GM21528 (cell line): ENCODE data around the gene DMD.

Source experiments
- ATAC-seq: cut with Tn5 transposase; IDR thresholded peaks from one replicate; pipeline ENCODE4 v1.9.1; 2021; ENCODE audit warnings: mild to moderate bottlenecking, moderate library complexity; ENCODE audit not compliant: unreplicated experiment, low FRiP score

Gene DMD

DNA sequence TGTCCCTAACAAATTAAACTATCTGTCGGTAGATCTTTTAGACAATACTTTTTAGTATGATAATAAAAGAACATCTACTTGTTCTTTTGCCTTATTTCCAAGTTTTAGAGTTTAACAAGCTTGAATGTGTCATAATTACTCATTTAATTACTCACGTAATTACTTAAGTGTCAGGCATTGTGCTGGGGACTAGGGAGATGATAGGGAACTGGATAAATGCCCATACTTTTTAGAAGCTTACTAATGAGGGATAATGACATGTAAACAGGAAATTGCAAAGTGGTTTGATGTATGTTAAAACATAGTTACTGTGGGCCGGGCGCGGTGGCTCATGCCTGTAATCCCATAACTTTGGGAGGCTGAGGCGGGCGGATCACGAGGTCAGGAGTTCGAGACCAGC, 158.3 kb downstream of the DMD start:
- ATAC-seq: no peak

GRCh38 chrX:33045882-33046281, 165.5 kb downstream of the DMD start:
- no peak for ATAC-seq

DNA sequence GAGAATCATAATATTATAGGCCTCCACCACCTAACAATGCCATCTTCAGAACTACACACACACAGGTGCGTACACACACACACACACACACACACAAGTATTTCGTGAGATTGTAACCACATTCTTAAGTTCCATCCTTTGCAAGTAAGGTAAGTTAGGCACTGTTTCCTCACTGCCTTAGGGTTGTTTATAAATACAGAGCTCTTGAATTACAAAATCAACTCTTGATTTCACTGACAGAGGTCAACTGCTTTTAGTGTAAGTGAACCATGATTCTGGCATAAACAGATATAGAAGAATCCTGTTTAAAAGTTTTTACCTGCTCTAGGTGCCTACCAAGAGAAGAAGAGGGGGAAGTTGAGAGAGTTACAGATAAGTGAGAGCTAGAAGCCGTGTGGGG, 166.1 kb downstream of the DMD start:
- ATAC-seq: no peak

- no peak for ATAC-seq
Measured at GRCh38 chrX:33041141-33041540, 170.2 kb downstream of the DMD start.

GRCh38 chrX:33032700-33033099, 178.6 kb downstream of the DMD start:
- ATAC-seq: no peak

GRCh38 chrX:33014949-33015348, 196.4 kb downstream of the DMD start:
- no peak for ATAC-seq

DNA sequence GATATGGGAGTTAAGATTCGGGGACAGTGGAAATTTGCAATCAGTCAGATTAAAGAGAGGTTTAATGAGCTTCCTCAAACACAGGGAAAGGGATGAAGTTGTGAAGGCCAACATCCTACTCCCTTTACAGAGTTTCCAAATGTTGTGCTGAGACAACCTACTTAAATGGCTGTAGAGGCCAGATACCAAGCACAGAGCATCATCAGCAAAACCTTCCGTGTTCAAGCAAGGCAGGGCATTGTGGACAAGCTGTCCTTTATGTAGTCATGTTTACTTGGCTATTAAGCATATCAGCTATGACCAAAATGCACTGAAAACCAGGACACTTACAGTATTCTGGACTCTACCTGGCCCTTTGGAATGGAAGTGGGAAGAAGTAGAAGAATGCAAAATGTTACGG, 197.3 kb downstream of the DMD start:
- no peak for ATAC-seq

- ATAC-seq: no peak
Measured at GRCh38 chrX:33001107-33001506, 210.2 kb downstream of the DMD start.

GRCh38 chrX:32998776-32999175, 212.6 kb downstream of the DMD start:
- no peak for ATAC-seq

- no peak for ATAC-seq
Measured at GRCh38 chrX:32995427-32995826, 215.9 kb downstream of the DMD start.

DNA sequence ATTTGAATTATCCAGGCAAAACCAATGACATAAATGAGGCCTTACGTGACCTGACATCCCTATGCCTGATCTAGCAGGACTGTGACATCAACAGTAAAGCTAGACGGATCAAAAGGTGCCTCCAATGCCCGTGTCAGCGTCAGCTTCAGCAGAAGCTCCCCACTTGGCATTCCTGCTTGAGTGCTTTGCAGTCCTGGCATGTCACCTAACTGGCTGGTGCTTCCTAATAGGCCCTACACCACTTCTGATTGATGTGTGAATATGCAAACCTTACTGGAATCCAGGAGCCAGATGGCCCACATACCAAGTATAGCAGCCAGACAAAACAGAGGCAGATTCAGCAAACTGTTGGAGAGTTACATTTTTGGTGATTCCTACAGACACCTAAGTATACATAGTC, 224.2 kb downstream of the DMD start:
- ATAC-seq: no peak

DNA sequence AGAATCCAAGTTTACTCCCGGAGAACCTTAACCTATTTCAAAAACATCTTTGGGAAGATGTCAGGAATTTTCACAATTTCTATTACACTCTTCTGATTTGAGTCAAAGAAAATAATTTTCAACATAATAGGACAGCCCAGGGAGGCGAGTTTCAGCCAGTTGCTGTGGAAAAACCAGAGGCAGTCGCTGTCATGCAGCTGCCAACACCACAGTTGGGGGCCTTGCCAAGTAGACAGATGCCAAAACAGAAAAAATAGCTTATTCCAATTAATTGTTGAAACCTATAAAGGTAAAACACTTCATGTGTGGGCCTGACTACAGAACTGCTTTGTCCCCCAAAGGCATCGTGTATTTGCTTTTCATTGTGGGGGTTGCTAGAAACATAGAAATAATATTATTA, 225.8 kb downstream of the DMD start:
- no peak for ATAC-seq

GRCh38 chrX:32966821-32967355, 244.5 kb downstream of the DMD start:
- ATAC-seq: no peak

DNA sequence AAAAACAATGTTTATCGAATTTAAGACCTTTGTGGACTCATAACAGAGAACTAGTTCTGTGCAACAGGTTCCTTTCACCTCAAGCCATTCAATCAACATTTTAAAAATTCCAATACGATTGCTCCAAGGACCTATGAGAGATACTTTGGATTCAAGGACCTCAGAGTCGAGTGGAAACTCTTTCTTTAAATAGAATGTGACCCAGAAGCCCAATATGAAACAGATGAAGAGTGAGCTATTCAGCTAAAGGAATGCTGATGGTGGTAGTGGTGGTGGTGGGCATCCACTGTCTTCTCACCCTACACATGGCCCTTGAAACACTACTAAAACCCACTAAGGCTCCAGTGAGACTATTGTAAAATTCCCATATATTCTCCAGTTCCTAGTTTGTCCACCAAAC, 257.2 kb downstream of the DMD start:
- ATAC-seq: no peak

DNA sequence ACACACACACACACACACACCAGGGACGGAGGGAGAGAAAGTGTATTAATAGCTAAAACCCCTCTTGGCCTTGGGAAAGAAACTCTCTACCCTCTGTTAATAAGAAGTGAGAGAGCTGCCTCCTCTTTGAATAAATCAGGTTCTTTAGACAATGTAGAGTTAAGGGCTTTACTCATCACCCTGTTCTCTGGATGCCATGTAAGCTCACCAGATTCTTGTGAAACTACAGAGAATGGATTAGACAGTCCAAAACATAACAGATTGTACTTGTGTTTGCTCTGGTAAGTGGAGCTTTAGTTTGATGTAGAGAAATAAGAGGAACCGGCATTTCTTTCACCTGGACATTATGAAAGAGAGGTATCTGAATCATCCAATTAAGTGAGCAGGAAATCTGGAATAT, 263.2 kb downstream of the DMD start:
- no peak for ATAC-seq

DNA sequence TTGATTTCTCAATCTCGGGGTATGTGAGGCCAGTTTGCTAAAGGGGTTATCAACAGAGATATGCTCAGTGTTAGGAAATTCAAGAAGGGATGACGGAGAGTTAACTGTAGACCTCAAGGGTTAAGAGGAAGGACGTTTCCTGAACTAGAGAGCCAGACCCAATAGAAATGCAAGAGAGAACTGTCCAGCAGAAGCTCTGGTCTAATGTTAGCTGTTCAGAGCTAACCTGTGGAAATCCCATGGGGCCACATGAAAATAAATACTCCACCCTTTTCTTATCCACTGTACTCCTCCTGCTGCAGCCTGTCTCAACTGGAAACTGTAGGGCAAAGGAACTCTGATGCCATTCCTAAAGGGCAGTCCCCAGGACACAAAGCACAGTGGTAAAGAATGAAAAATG, 274.3 kb downstream of the DMD start:
- no peak for ATAC-seq

- no peak for ATAC-seq
Measured at GRCh38 chrX:32933548-32933947, 277.8 kb downstream of the DMD start.

DNA sequence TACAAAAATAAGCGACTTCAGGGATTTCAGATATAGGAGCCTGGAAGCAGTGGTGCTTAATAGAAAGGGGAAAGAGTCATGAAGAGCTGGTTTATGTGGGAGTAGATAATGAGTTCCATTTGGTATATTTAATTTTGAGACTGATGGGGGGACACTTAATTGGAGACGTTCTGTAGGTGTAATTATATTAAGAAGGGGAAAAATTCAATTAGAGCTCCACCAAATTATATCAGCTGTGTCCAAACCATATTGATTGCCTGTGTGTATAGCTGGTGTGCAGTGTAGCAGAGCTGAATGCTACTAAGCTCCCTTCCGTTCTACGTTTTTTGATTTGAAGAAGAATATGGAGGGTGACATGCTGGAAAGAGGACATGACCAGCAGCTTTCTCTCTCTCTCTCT, 282.3 kb downstream of the DMD start:
- ATAC-seq: no peak

DNA sequence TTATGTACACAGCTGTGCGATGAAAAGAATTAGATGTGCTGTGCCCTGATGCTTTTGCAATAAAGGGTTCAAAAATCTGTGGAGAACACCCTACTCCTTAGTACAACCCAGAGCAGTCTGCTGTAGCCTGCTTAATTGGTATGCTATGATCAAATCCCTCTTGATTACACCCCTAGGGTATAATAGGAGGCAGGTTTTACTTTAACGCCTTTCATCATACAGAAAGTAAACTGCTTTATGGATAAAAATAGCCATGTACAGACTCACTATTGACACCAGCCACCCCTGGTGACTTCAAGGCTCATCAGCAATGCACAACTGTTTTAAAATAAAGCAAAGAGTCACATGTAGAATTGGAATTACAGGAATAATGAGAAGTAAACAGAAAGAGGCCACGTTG, 315.3 kb downstream of the DMD start:
- ATAC-seq: no peak

DNA sequence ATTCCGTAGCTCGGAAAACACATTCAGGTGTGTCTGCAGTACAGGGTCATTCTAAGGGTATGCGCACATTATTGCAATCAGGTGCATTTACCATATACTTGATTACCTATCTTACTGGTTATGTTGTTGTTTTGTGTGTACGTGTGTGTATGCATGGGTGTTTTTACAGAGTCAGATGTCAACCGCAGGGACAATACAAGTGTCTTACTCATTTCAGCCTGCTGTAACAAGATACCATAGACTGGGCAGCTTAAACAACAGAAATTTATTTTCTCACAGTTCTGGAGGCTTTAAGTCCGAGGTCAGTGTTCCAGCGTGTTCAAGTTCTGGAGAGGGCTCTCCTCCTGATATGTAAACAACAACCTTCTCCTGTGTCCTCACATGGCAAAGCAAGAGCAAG, 316.7 kb downstream of the DMD start:
- no peak for ATAC-seq

DNA sequence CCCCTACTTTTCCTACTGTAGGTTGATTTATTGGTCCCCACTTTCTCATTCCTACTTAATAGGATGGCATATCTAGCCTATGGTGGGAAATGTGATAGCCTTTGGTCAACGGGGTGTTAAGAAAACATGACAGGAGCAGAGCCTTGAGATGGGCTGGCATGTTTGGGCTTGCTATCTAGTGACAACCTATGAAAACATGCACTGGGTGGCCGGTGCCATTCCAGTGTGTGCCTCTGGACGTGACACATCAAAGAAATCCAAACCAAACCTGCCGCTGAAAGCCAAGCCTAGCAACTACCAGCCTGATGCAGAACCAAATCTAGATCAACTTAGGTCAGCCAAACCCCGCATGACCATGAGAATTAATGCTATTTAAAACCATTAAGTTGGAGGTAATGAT, 317.6 kb downstream of the DMD start:
- ATAC-seq: no peak

DNA sequence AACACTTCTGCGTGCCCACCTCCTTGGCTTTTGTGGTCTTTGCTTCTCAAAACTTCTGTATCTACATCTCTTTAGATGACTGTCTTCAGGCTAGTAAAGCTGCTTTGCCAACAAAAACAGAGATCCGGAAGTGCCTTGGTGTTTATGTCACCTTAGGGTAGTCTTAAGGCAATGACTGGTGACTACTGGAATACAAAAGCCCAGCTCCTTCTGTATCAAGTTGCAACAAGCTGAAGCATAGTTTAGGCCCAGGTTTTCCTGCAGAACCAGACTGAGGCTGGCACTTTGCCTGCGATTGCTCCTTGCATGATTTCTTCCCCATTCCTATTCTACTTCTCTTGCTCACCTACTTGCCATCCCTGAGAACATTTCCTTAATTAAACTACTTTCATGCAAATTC, 333.8 kb downstream of the DMD start:
- ATAC-seq: no peak

GRCh38 chrX:32874839-32875238, 336.5 kb downstream of the DMD start:
- no peak for ATAC-seq
